GM23338 (cell line): ENCODE results near the gene DFFB. TPM values are rescaled to one million over a fixed set of nuclear protein-coding genes. Genes with fewer than 3 reads are reported as not detected.

Source experiments
- ATAC-seq: fragments of 200-7000 bp; cut with Tn5 transposase; 3 replicates; pipeline ENCODE4 v1.9.1; 2020
- DNase-seq: peaks from one replicate; pipeline ENCODE4 v3.0.0-alpha.2; 2015; ENCODE audit warnings: low spot score
- H2AFZ ChIP-seq: fragments of 200-600 bp; sonication (generic); 2 replicates; pipeline ENCODE4 v1.8.0; 2016; ENCODE audit warnings: antibody characterized with exemption, mild to moderate bottlenecking, moderate library complexity
- H3F3A ChIP-seq: fragments of 200-600 bp; sonication (generic); replicated peaks from 2 replicates; pipeline ENCODE4 v1.8.0; 2017; ENCODE audit warnings: antibody characterized with exemption, mixed run types, low read depth
- H3K27ac ChIP-seq: fragments of 200-600 bp; sonication (generic); 2 replicates; pipeline ENCODE4 v1.6.1; 2016; ENCODE audit warnings: low read depth
- H3K27me3 ChIP-seq: fragments of 200-600 bp; sonication (generic); 2 replicates; pipeline ENCODE4 v1.8.0; 2016; ENCODE audit warnings: mild to moderate bottlenecking, mixed run types, moderate library complexity; ENCODE audit not compliant: insufficient read depth
- H3K36me3 ChIP-seq: fragments of 200-600 bp; sonication (generic); 2 replicates; pipeline ENCODE4 v1.8.0; 2016; ENCODE audit warnings: mild to moderate bottlenecking; ENCODE audit not compliant: insufficient read depth
- H3K4me1 ChIP-seq: fragments of 200-600 bp; sonication (generic); 2 replicates; pipeline ENCODE4 v1.8.0; 2016; ENCODE audit warnings: mild to moderate bottlenecking, moderate library complexity; ENCODE audit not compliant: insufficient read depth
- H3K4me2 ChIP-seq: fragments of 200-600 bp; sonication (generic); 2 replicates; pipeline ENCODE4 v1.7.1; 2017; ENCODE audit warnings: mixed run types
- H3K4me3 ChIP-seq: fragments of 200-600 bp; sonication (generic); 2 replicates; pipeline ENCODE4 v1.6.1; 2016; ENCODE audit warnings: mixed run types
- H3K79me2 ChIP-seq: fragments of 200-600 bp; sonication (generic); replicated peaks from 2 replicates; pipeline ENCODE4 v1.8.0; 2017; ENCODE audit warnings: mild to moderate bottlenecking; ENCODE audit not compliant: insufficient read depth
- H3K9me2 ChIP-seq: fragments of 200-600 bp; sonication (generic); 2 replicates; pipeline ENCODE4 v1.8.0; 2017; ENCODE audit not compliant: insufficient read depth
- H4K20me1 ChIP-seq: fragments of 200-600 bp; sonication (generic); replicated peaks from 2 replicates; pipeline ENCODE4 v1.8.0; 2017; ENCODE audit warnings: mild to moderate bottlenecking; ENCODE audit not compliant: insufficient read depth
- H3K27ac Mint-ChIP-seq: 2 replicates; pipeline ENCODE4 v1.8.0; 2020; ENCODE audit warnings: inconsistent platforms, mild to moderate bottlenecking, moderate library complexity, mixed read lengths
- H3K27me3 Mint-ChIP-seq: 3 replicates; pipeline ENCODE4 v1.8.0; 2022; ENCODE audit warnings: low read depth, mild to moderate bottlenecking, moderate library complexity, mixed read lengths, inconsistent platforms; ENCODE audit not compliant: insufficient read depth, poor library complexity
- H3K36me3 Mint-ChIP-seq: 3 replicates; pipeline ENCODE4 v1.8.0; 2021; ENCODE audit warnings: low read depth, mild to moderate bottlenecking, inconsistent platforms, moderate library complexity, mixed read lengths
- H3K4me1 Mint-ChIP-seq: 3 replicates; pipeline ENCODE4 v1.8.0; 2020; ENCODE audit warnings: mild to moderate bottlenecking, inconsistent platforms, mixed read lengths
- H3K4me3 Mint-ChIP-seq: 3 replicates; pipeline ENCODE4 v1.8.0; 2021; ENCODE audit warnings: moderate library complexity, mild to moderate bottlenecking, inconsistent platforms, mixed read lengths
- H3K9me3 Mint-ChIP-seq: 3 replicates; pipeline ENCODE4 v1.8.0; 2020; ENCODE audit warnings: moderate library complexity, mild to moderate bottlenecking, inconsistent platforms, mixed read lengths
- CREB1 ChIP-seq: fragments of 250-450 bp; sonication (Bioruptor Pico); IDR thresholded peaks from 2 replicates; pipeline ENCODE4 v1.5.0; 2020; ENCODE audit warnings: low read depth, mild to moderate bottlenecking, moderate library complexity
- ETS1 ChIP-seq: IDR thresholded peaks from 2 replicates; pipeline ENCODE4 v1.6.1; 2016; ENCODE audit warnings: antibody characterized with exemption
- EZH2 ChIP-seq: fragments of 200-600 bp; sonication (generic); IDR thresholded peaks from one replicate; pipeline ENCODE4 v1.8.0; 2017; ENCODE audit warnings: antibody characterized with exemption, mild to moderate bottlenecking, low read depth; ENCODE audit not compliant: unreplicated experiment
- JUNB ChIP-seq: IDR thresholded peaks from one replicate; pipeline ENCODE4 v1.6.1; 2016; ENCODE audit warnings: antibody characterized with exemption; ENCODE audit not compliant: unreplicated experiment
- NANOG ChIP-seq: IDR thresholded peaks from 2 replicates; pipeline ENCODE4 v1.6.1; 2016; ENCODE audit warnings: antibody characterized with exemption, borderline replicate concordance
- REST ChIP-seq: IDR thresholded peaks from one replicate; pipeline ENCODE4 v1.6.1; 2018; ENCODE audit warnings: antibody characterized with exemption; ENCODE audit not compliant: unreplicated experiment
- STAT1 ChIP-seq: IDR thresholded peaks from one replicate; pipeline ENCODE4 v1.6.1; 2016; ENCODE audit warnings: antibody characterized with exemption; ENCODE audit not compliant: unreplicated experiment
- ZNF114 ChIP-seq: fragments of 250-450 bp; sonication (Bioruptor Pico); IDR thresholded peaks from 2 replicates; pipeline ENCODE4 v1.5.0; 2020; ENCODE audit warnings: mild to moderate bottlenecking, moderate library complexity
- ZNF331 ChIP-seq: fragments of 250-450 bp; sonication (Bioruptor Pico); IDR thresholded peaks from 2 replicates; pipeline ENCODE4 v1.5.0; 2020; ENCODE audit warnings: low read depth, mild to moderate bottlenecking, moderate library complexity
- polyA plus RNA-seq: library from polyadenylated mRNA; unstranded; fragments of >200 nt; fragmentation: Nextera tagmentation; extraction: Ambion mirVana; gene quantifications from 2 replicates; pipeline ENCODE4 v1.2.1, GENCODE V29; 2016
- total RNA-seq: library from RNA; depleted of rRNA; stranded (reverse); fragments of >200 nt; shearing (Covaris generic); gene quantifications from 2 replicates; pipeline ENCODE4 v1.2.3, GENCODE V29; 2014

The DFFB gene
- total and polyA plus RNA-seq, 2 experiments from 2014 or later: 6.5 to 18.1 TPM

- H3K27ac Mint-ChIP-seq: no peak overlapping the region
- Histone ChIP-seq H3K27me3 (no peaks in the 10 kb centered on the region), H3K9me2 (no peaks in the 10 kb centered on the region; the same call in 1 of the 2 replicates), H2AFZ (no peak overlapping the region), H4K20me1 (no peaks in the 10 kb centered on the region), H3K36me3 (no peaks in the 10 kb centered on the region), H3F3A (no peaks in the 10 kb centered on the region), H3K4me1 (no peaks in the 10 kb centered on the region), H3K4me2 (no peak overlapping the region), H3K79me2 (no peaks in the 10 kb centered on the region), H3K4me3 (no peak overlapping the region), H3K27ac (no peak overlapping the region)
- no peak for DNase-seq
- peaks cover 15% of the 10 kb centered on the region for H3K9me3 Mint-ChIP-seq
- H3K4me1 Mint-ChIP-seq: no peaks in the 10 kb centered on the region
- peaks cover 6% of the 10 kb centered on the region for H3K27me3 Mint-ChIP-seq
- no peak overlapping the region for H3K4me3 Mint-ChIP-seq
- no peak for TF ChIP-seq ZNF114 (CRISPR knock-in tag)
- TF ChIP-seq STAT1: no peak
- TF ChIP-seq CREB1 (CRISPR knock-in tag): no peak
- TF ChIP-seq ETS1: no peak
- H3K36me3 Mint-ChIP-seq: peaks cover 20% of the 10 kb centered on the region
- ATAC-seq: no peak
Measured at GRCh38 chr1:3883194-3883925, 26.1 kb downstream of the DFFB start.

- no peaks in the 10 kb centered on the region for H3K79me2 ChIP-seq
- H3K36me3 Mint-ChIP-seq: peaks cover 12% of the 10 kb centered on the region; the same call in 2 of the 3 replicates
- no peaks in the 10 kb centered on the region for H3K9me2 ChIP-seq
- ATAC-seq (no peak), DNase-seq (no peak)
- H2AFZ ChIP-seq: no peak overlapping the region
- no peaks in the 10 kb centered on the region for H3F3A ChIP-seq
- H3K4me2 ChIP-seq: no peak overlapping the region
- no peaks in the 10 kb centered on the region for H4K20me1 ChIP-seq
- no peak overlapping the region for H3K4me3 Mint-ChIP-seq
- H3K4me1 ChIP-seq: no peaks in the 10 kb centered on the region
- H3K36me3 ChIP-seq: peaks cover 5% of the 10 kb centered on the region
- TF ChIP-seq ZNF114 (CRISPR knock-in tag) (no peak), ZNF331 (CRISPR knock-in tag) (no peak), EZH2 (no peak), STAT1 (no peak), NANOG (no peak), REST (no peak), JUNB (no peak)
- H3K4me1 Mint-ChIP-seq: no peaks in the 10 kb centered on the region
- H3K27ac Mint-ChIP-seq: no peak overlapping the region; the same call in 1 of the 2 replicates
- peaks cover 6% of the 10 kb centered on the region for H3K27me3 Mint-ChIP-seq
- H3K4me3 ChIP-seq: no peak overlapping the region
- no peaks in the 10 kb centered on the region; the same call in 1 of the 3 replicates for H3K9me3 Mint-ChIP-seq
- H3K27me3 ChIP-seq: no peaks in the 10 kb centered on the region
- no peak overlapping the region for H3K27ac ChIP-seq
Measured at GRCh38 chr1:3884966-3885365, 27.7 kb downstream of the DFFB start.
